HG03354 (cell line): ENCODE data around the gene MRM2.

ENCODE experiments used
- ATAC-seq: cut with Tn5 transposase; IDR thresholded peaks from one replicate; pipeline ENCODE4 v1.9.1; 2021; ENCODE audit warnings: mild to moderate bottlenecking; ENCODE audit not compliant: unreplicated experiment, poor library complexity, severe bottlenecking

MRM2 gene

GRCh38 chr7:2195400-2196246, 46.4 kb downstream of the MRM2 start:
- no peak for ATAC-seq

DNA sequence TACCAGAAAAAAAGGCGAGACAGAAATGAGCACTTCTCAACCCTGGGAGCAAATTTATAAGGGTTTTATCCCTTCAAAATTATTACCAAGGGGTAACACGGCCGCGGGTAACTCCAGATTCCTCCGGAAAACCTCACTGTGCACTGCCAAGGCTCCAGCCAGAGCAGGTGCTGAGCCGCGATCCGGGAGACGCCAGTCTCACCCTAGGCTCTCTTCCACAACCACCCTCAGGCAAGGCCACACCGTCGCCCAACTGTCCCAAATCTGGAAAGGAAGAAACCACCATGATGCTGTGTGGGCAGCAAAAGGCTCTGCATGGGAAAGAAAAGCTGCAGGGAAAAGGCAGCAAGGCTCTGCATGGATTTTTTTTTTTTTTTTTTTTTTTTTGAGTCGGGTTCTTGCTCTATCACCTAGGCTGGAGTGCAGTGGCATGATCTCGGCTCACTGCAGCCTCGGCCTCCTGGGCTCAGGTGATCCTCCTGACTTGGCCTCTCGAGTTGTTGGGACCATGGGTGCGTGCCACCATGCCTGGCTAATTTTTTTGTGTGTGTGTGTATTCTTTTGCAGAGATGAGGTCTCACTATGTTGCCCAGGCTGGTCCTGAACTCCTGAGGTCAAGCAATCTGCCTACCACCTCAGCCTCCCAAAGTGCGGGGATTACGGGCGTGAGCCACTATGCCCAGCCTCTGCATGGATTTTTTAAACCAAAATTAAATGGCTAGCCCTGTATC, 48.3 kb downstream of the MRM2 start:
- ATAC-seq: no peak

DNA sequence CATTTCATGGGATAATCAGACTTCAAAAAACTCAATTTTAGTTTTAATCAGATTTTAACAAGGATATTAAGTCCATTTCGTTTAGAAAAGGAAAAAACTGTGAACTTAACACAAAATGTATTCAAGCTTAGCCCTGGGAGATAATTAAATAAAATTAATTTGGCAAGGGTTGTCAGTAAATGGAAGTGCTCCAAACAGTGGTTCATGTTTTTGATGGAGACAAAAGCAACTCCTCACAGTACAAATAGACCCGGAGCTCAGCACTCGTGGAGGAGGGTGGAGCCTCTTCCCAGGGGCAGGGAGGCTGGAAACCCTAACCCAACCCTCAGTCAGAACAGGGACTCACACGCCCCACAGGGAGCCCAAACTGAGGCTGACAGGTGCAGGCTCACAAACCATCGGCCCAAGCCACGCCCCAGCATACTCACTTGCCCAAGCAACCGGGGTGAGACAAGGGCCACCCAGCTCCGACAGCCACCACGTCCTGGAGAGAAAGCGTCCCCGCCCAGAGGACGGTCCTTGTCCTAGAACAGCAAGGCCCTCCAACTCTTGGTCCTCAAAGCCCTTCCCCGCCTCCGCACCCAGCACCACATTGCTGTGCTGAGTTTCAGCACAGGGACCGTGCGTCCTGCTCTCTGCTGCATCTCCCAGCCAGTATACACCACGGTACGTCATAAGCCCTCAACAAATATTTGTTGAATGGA, 49.0 kb downstream of the MRM2 start:
- no peak for ATAC-seq

- ATAC-seq: no peak
These were observed 51.0 kb downstream of the MRM2 start for GRCh38 chr7:2191016-2191415.

GRCh38 chr7:2190531-2190930, 51.5 kb downstream of the MRM2 start:
- ATAC-seq: no peak

- no peak for ATAC-seq
These were observed 55.8 kb downstream of the MRM2 start for GRCh38 chr7:2186166-2186565.

DNA sequence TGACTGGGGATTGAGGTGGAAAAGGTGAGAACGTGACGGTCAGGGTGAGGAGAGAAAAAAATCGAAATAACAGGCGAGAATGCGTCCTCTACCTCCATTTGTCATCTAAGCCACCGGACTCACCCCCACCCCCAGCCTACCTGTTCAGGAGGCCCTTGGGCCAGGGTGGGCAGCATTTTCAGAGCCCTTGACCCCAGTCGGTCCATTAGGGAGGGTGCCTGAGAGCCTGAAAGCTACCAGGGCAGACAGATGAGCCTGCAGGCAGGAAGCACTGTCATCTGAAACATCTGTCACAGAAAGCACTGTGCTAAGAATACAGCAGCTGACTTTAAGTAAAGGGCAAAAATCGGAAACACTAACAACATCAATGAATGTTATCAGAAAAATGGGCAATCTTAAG, 56.3 kb downstream of the MRM2 start:
- no peak for ATAC-seq
